HG03280 (cell line): ENCODE data around the gene FCMR.

Source experiments
- ATAC-seq: cut with Tn5 transposase; IDR thresholded peaks from one replicate; pipeline ENCODE4 v1.9.1; 2021; ENCODE audit warnings: mild to moderate bottlenecking, moderate library complexity; ENCODE audit not compliant: unreplicated experiment

FCMR gene

GRCh38 chr1:206903687-206904086, 18.1 kb downstream of the FCMR start:
- ATAC-seq = no peak

GRCh38 chr1:206902702-206903101, 19.0 kb downstream of the FCMR start:
- no peak for ATAC-seq

DNA sequence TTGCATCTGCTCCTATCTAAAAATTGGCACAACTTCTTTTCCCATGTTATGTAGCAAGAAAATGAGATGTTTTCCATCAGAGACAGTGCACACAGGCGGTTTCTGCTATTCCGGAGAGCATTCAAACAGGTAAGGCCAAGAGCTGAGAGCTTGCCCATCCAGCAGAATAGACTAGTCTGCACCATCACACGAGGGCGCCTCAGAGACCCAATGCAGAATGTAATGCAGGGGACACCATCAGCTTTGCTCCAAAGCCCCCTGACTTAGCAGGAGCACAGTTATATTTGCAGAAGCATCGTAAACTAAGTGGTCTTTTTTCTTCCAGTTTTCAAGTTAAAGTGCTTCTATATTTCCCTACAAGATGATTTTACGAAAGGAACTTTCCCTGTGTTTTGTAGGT, 19.8 kb downstream of the FCMR start:
- ATAC-seq = no peak

DNA sequence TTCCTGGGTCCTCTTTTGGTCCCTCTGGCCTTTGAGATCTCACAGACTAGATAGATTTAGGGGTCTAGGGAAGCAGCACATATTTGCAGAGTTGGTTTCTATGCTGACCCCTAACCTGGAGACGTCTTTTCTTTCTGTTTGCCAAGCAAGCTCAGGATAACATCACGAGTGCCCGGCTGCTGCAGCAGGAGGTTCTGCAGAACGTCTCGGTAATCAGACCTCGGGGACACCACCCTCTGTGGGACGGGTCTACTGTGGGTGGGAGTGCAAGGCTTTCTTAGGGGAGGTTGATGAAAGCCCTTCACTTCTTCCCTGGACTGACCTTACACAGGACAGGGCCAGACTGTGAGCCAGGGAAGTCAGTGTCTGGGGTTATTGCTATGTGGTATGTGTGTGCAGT, 21.6 kb downstream of the FCMR start:
- ATAC-seq = no peak

GRCh38 chr1:206899717-206900116, 22.0 kb downstream of the FCMR start:
- ATAC-seq = no peak

GRCh38 chr1:206898915-206899431, 22.8 kb downstream of the FCMR start:
- no peak for ATAC-seq

- no peak for ATAC-seq
Measured at GRCh38 chr1:206898089-206898914, 23.4 kb downstream of the FCMR start.

GRCh38 chr1:206897175-206897574, 24.6 kb downstream of the FCMR start, which contains the start of gene IL24:
TSS of gene IL24 (plus strand) at chr1:206897443. CDS start at chr1:206897833, 390 bp downstream.
- ATAC-seq = no peak

DNA sequence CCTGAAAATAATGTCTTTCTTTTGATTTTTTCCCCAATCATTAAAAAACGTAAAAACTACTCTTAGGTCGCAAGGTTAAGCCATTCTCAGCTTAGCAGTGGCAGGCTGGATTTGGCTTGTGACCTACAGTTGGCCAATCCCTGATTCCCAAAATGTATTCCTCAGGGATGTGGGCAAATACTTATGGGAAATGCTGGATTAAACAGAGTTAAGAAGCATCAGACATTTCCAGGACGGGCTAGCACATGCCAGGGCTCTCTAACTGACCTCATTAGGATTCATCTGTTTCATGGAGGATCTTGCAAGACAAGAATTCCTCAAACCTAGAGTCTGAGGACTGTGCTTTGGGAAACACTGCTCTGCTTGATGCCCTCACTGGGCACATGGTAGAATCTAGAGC, 25.5 kb downstream of the FCMR start:
- no peak for ATAC-seq

DNA sequence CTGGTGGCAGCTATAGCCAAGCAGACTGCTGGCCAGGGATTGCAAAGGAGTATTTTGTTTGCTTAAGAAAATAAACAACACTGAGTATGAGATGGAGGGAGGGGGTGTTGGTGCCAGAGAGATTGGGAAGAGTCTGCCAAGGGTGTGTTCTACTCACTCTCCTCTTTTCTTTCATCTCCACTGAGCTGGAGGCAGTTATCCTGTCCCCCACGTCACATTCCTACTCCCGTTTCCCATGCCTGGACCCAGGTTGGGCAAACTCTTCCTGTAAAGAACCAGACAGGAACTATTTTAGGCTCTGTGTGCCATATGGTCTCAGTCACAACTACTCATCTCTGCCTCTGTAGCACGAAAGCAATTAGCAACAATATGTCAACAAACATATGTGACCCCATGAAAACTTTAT, 25.9 kb downstream of the FCMR start:
- ATAC-seq = no peak

GRCh38 chr1:206895325-206895724, 26.4 kb downstream of the FCMR start:
- ATAC-seq = no peak

GRCh38 chr1:206893380-206893779, 28.4 kb downstream of the FCMR start:
- no peak for ATAC-seq

- no peak for ATAC-seq
Measured at GRCh38 chr1:206892351-206892984, 29.3 kb downstream of the FCMR start.

- no peak for ATAC-seq
Measured at GRCh38 chr1:206891412-206891811, 30.3 kb downstream of the FCMR start.

DNA sequence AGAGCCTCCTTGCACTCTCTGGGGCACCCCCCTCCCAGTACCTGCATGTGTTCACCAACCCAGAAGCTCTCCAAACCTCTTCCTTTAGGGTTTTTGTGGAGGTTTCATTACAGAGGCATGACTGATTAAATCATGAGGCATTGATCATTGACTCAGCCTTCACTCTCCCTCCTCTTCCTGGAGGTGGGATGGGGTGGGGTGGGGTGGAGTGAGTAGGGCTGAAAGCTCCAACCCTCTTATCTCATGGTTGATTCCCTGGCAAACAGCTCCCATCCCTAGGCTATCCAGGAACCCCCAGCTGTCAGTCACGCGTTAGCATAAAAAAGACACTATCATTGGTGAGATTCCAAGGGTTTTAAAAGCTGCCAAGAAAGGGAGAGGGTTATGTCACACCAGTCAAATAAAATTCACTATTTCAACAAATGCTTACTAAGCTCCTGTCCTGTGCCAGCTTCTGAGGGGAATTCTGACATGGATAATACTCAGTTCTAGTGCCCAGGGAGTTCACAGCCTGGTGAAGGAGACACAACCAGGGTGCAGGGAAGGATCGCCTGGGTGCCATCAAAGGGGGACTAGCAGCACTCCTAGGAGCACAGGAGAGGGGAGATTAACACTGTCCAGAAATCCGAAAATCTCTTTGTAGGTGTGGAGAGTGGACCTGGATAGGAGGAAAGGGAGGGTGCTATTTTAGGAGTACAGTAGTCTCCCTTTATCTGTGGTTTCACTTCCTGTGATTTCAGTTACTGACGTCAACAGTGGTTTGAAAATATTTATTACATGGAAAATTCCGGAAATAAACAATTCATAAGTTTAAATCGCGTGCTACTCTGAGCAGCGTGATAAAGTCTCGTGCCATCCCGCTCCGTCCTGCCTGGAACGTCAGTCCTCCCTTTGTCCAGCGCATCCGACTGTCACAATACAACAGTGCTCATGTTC, 31.3 kb downstream of the FCMR start:
- no peak for ATAC-seq

DNA sequence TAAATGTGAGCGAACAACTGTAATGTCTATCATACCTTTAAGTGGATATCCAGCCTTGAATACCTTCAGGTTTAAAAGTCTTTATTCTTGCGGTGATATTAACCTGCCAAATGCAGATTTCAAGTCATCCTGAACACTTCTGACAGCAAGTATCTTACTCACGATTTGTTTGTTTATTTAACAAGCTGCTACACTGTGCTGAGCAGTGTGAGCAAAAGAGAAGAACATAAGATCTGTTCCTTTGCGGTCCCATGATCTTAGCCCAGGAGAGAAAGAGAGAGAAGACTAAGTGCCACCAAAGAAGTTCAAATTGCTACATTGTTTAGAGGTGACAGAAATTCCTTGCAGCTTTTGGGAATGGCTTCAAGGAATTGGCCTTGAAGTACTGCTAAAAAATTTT, 34.0 kb downstream of the FCMR start:
- ATAC-seq = no peak

DNA sequence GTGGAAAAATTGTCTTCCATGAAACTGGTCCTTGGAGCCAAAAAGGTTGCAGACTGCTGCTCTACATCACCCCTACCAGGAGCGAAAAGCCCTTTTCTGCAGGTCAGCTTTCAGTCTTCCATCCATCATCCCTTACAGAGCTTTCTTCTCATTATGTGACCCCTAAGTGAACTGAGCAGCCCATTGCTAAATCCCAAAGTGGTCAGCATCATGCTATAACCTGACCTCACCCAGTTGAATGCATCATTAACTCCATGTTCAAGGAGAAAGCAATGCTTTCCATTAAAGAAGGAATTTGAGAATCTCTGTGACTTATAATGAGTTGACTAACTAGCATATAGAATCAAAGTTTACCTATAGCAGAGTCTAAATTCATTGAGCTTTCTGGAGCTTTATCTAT, 34.9 kb downstream of the FCMR start:
- ATAC-seq = no peak

DNA sequence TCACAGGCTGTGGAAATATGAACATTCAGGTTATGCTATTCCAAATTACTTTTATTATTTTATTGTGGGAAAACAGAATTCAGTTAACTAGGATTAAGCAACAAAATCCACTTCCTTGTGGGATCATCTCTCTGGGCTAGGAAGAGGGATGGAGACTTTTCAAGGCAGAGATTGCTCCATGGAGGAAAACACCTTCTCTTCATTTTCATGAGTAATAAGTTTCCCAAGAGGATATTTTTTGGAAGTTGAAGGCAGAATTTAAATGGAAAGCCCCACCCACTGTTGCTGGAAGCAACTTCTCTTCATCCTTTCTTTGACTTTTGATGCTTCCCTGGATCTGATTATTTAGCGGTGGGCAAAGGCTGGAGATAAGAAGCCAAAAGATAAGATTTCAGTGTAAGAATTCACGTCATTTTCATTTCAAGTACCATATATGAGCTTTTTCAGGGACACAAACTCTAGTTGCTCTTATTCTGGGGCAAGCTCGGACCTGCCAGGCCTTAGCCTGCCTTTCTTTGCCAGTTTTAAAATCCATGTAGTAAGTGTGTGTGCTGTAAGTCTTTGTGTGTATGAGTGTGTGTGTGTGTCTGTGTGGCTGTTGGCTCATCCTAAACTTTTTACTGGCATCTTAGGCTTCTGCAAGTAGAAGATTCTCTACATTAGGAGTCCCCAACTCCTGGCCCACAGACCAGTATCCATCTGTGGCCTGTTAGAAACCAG, 36.2 kb downstream of the FCMR start:
- ATAC-seq = no peak

DNA sequence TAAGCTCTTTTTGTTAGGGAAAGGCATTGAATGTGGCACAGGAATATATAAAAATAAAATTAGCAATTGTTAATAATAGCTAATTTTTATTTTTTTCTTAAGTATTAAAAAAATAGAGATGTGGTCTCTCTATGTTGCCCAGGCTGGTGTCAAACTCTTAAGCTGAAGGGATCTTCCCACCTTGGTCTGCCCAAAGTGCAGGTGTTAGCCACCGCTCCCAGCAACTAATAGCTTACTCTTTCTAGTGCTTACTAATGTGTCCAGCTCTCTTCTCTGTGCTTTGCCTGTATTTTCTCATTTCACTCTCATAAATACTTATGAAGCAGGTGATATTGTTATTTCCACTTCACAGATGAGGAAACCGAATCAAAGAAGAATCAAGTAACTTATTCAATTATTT, 37.9 kb downstream of the FCMR start:
- ATAC-seq = no peak

DNA sequence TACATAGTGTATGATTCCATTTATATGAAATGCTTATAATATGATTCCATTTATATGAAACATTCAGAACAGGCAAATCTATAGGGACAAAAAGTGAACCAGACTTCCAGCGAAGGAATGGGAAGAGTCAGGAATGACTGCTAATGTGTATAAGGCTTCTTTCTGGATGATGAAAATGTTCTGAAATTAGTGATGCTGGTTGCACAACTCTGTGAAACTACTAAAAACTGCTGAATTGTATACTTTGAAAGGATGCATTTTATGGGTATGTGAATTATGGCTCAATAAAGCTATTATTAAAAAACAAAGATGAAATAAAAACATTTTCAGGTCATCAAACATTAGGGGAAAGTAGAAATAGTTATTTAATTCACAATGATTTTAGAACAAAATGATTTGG, 38.6 kb downstream of the FCMR start:
- ATAC-seq = no peak

- no peak for ATAC-seq
Measured at GRCh38 chr1:206882555-206882954, 39.2 kb downstream of the FCMR start.
